Nephron (organoid): ENCODE results near the gene POU6F2.

ENCODE experiments used
- H3K27ac Mint-ChIP-seq, 3 experiments: 2 replicates each; pipeline ENCODE4 v1.8.0; 2020; ENCODE audit warnings: mixed read lengths in 3 of 3, mild to moderate bottlenecking in 2 of 3, moderate library complexity in 1 of 3
- H3K27me3 Mint-ChIP-seq: 2 replicates; pipeline ENCODE4 v1.8.0; 2021; ENCODE audit warnings: low read depth, mild to moderate bottlenecking, moderate library complexity, mixed read lengths
- H3K36me3 Mint-ChIP-seq: 2 replicates; pipeline ENCODE4 v1.8.0; 2020; ENCODE audit warnings: low read depth, mixed read lengths
- H3K4me1 Mint-ChIP-seq: 2 replicates; pipeline ENCODE4 v1.8.0; 2020; ENCODE audit warnings: mixed read lengths
- H3K4me3 Mint-ChIP-seq, 3 experiments: 2 replicates each; pipeline ENCODE4 v1.8.0; 2020; ENCODE audit warnings: mild to moderate bottlenecking in 3 of 3, mixed read lengths in 3 of 3, moderate library complexity in 2 of 3
- H3K9me3 Mint-ChIP-seq: 2 replicates; pipeline ENCODE4 v1.8.0; 2020; ENCODE audit warnings: mixed read lengths
- CTCF ChIP-seq, 3 experiments: fragments of 200-600 bp; sonication (generic); IDR thresholded peaks; one replicate each; pipeline ENCODE4 v1.5.0; 2021; ENCODE audit warnings: antibody characterized with exemption in 3 of 3; ENCODE audit not compliant: unreplicated experiment in 3 of 3

Gene POU6F2

GRCh38 chr7:39248692-39249090, 271.0 kb downstream of the POU6F2 start:
- Mint-ChIP-seq H3K27me3 (peaks cover 10% of the 10 kb centered on the region), H3K27ac (peak overlapping the region in 2 of 3 experiments; percentile 3 to 5), H3K9me3 (no peaks in the 10 kb centered on the region), H3K4me3 (no peak overlapping the region), H3K36me3 (no peaks in the 10 kb centered on the region), H3K4me1 (peaks cover 31% of the 10 kb centered on the region)
- no peak for TF ChIP-seq CTCF (IDR thresholded peaks at IDR 0.05; ENCODE audit: unreplicated experiment in 3 of 3)

- no peak for TF ChIP-seq CTCF (IDR thresholded peaks at IDR 0.05; ENCODE audit: unreplicated experiment in 3 of 3)
- H3K4me3 Mint-ChIP-seq: no peak overlapping the region
- H3K4me1 Mint-ChIP-seq: peaks cover 39% of the 10 kb centered on the region
- H3K27me3 Mint-ChIP-seq: peaks cover 10% of the 10 kb centered on the region
- H3K36me3 Mint-ChIP-seq: no peaks in the 10 kb centered on the region
- H3K27ac Mint-ChIP-seq: no peak overlapping the region
- H3K9me3 Mint-ChIP-seq: no peaks in the 10 kb centered on the region
These were observed 272.0 kb downstream of the POU6F2 start for GRCh38 chr7:39249635-39250152.

- H3K4me3 Mint-ChIP-seq: no peak overlapping the region
- H3K27ac Mint-ChIP-seq: peak overlapping the region; percentile 12 to 79 (median 20)
- H3K27me3 Mint-ChIP-seq: peaks cover 6% of the 10 kb centered on the region
These were observed 275.2 kb downstream of the POU6F2 start for GRCh38 chr7:39252916-39253315.

GRCh38 chr7:39259391-39260003, 281.8 kb downstream of the POU6F2 start:
- no peaks in the 10 kb centered on the region for H3K36me3 Mint-ChIP-seq
- H3K4me1 Mint-ChIP-seq: peaks cover 14% of the 10 kb centered on the region
- H3K4me3 Mint-ChIP-seq: no peak overlapping the region
- no peaks in the 10 kb centered on the region for H3K9me3 Mint-ChIP-seq
- H3K27ac Mint-ChIP-seq: no peak overlapping the region
- no peaks in the 10 kb centered on the region for H3K27me3 Mint-ChIP-seq
- no peak for TF ChIP-seq CTCF (IDR thresholded peaks at IDR 0.05; ENCODE audit: unreplicated experiment in 3 of 3)

More at GRCh38 chr7:39252916-39253315, 275.2 kb downstream of the POU6F2 start:
- no peak for TF ChIP-seq CTCF (IDR thresholded peaks at IDR 0.05; ENCODE audit: unreplicated experiment in 3 of 3)
- H3K9me3 Mint-ChIP-seq: no peaks in the 10 kb centered on the region
- no peaks in the 10 kb centered on the region for H3K36me3 Mint-ChIP-seq
- H3K4me1 Mint-ChIP-seq: peaks cover 48% of the 10 kb centered on the region

GRCh38 chr7:39260279-39260844, 282.7 kb downstream of the POU6F2 start:
- H3K27ac Mint-ChIP-seq: no peak overlapping the region
- H3K9me3 Mint-ChIP-seq: no peaks in the 10 kb centered on the region
- no peaks in the 10 kb centered on the region for H3K27me3 Mint-ChIP-seq
- TF ChIP-seq CTCF (IDR thresholded peaks at IDR 0.05; ENCODE audit: unreplicated experiment in 3 of 3): no peak
- no peaks in the 10 kb centered on the region for H3K36me3 Mint-ChIP-seq
- peaks cover 8% of the 10 kb centered on the region for H3K4me1 Mint-ChIP-seq
- H3K4me3 Mint-ChIP-seq: no peak overlapping the region

- TF ChIP-seq CTCF (IDR thresholded peaks at IDR 0.05; ENCODE audit: unreplicated experiment in 3 of 3): no peak
- H3K27ac Mint-ChIP-seq: no peak overlapping the region
- H3K36me3 Mint-ChIP-seq: no peaks in the 10 kb centered on the region
- H3K27me3 Mint-ChIP-seq: no peaks in the 10 kb centered on the region
- no peaks in the 10 kb centered on the region for H3K9me3 Mint-ChIP-seq
- peaks cover 6% of the 10 kb centered on the region for H3K4me1 Mint-ChIP-seq
- no peak overlapping the region for H3K4me3 Mint-ChIP-seq
These were observed 284.1 kb downstream of the POU6F2 start for GRCh38 chr7:39261771-39262170.
